Measurements from ENCODE around the gene TRIM52.
A peak's percentile ranks its signal among the peaks of the same experiment; 100 is the strongest.

The TRIM52 gene

GRCh38 chr5:181233801-181234454 is 27.0 kb downstream of the TRIM52 start:
- H3K4me3 ChIP-seq (ENCODE audit: low read depth, low read length), result no peak overlapping the region

DNA sequence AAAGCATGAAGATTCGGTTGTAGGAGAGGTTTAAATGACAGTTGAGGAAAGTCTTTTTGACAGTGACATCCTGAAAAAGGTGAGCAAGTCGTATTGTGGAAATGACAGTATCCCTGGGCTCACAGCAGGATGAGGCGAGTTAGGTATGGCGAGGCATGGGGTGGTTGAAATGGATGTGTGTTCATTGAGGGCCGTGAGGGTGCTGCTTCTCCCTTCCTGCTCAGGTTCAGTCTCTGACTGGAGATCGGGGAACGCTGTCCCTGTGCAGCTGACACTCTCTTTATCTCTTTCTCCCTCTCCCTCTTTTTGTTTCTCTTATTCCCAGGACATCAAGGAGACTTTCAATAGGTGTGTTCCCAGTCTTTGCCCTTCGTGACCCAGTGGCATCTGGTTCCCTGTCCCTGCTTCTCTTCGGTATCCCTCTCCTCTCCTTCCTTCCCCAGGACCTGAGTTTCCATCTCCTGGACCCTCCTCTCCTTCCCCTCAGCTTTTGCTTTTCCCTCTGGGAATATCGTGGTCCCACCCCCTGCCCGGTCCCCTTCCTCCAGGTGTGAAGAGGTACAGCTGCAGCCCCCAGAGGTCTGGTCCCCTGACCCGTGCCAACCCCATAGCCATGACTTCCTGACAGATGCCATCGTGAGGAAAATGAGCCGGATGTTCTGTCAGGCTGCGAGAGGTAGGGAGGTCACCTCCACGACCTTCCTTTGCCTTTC is 27.7 kb downstream of the TRIM52 start:
- H3K4me3 ChIP-seq (ENCODE audit: low read depth, low read length), result no peak overlapping the region

DNA sequence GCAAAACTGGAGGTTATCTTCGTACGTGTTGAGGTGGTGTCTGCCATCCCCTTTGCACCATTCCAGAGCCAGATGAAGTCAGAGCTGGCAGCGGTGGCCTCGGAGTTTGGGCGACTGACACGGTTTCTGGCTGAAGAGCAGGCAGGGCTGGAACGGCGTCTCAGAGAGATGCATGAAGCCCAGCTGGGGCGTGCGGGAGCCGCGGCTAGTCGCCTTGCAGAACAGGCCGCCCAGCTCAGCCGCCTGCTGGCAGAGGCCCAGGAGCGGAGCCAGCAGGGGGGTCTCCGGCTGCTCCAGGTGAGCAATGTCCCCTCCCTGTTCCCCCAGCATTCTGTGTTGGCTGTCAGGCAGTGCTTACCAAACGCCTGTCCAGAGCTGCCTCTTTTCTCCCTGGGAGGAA is 28.4 kb downstream of the TRIM52 start:
- no peak overlapping the region for H3K4me3 ChIP-seq (ENCODE audit: low read depth, low read length)

- H3K4me3 ChIP-seq (ENCODE audit: low read depth, low read length), result no peak overlapping the region
Measured at GRCh38 chr5:181231432-181231831, 29.5 kb downstream of the TRIM52 start.

GRCh38 chr5:181230551-181230950 is 30.4 kb downstream of the TRIM52 start:
- no peak overlapping the region for H3K4me3 ChIP-seq (ENCODE audit: low read depth, low read length)

DNA sequence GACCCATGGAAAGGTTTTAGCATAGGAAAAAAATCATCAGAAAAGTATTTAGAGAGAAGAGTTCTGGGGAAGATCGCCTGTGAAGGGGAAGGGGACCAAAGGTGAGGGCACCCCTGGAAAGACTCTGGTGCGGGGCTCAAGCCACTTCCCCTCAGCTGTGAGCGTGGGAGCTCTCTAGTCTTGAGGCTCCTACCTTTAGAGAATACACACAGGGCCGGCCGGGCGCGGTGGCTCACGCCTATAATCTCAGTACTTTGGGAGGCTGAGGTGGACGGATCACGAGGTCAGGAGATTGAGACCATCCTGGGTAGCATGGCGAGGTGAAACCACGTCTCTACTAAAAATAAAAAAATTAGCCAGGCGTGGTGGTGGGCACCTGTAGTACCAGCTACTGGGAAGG is 30.9 kb downstream of the TRIM52 start:
- no peak overlapping the region for H3K4me3 ChIP-seq (ENCODE audit: low read depth, low read length)

DNA sequence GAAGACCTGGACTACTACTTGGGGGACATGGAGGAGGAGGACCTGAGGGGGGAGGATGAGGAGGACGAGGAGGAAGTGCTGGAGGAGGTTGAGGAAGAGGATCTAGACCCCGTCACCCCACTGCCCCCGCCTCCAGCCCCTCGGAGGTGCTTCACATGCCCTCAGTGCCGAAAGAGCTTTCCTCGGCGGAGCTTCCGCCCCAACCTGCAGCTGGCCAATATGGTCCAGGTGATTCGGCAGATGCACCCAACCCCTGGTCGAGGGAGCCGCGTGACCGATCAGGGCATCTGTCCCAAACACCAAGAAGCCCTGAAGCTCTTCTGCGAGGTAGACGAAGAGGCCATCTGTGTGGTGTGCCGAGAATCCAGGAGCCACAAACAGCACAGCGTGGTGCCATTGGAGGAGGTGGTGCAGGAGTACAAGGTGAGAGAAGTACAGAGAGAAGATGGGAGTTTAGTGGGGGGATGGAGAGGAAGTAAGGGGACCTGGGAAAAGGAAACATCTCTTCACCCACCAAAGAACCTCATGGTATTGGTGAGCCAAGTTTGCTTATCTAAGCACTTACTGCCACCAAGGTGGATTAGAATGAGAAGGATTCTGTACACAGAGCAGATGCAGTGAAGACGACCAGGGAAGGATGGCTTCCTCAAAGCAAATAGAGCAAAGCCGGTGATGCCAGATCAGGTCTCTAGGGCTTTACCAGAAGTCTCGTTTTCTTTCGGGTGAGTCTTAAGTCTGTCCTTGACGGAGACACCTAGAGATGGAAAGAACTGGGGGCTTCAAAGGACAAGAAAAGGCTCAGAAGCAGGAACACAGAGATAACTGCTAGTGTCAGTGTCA is 36.3 kb downstream of the TRIM52 start:
- H3K4me3 ChIP-seq (ENCODE audit: low read depth, low read length), result peak overlapping the region; percentile 83

DNA sequence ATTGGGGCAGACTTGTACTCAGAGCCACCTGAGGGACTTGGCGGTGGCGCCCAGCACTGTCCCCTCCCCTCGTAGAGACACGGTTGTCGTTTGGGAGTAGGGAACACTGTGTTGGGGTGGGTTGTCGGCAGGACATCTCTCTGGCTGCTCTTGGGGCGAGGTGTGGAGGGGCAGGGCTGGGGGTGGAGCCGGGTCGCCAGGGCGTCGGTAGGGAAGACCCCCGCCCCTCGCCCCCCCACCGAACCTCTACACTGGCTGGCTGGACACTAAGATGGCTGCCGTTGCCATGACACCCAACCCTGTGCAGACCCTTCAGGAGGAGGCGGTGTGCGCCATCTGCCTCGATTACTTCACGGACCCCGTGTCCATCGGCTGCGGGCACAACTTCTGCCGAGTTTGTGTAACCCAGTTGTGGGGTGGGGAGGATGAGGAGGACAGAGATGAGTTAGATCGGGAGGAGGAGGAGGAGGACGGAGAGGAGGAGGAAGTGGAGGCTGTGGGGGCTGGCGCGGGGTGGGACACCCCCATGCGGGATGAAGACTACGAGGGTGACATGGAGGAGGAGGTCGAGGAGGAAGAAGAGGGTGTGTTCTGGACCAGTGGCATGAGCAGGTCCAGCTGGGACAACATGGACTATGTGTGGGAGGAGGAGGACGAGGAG is 37.1 kb downstream of the TRIM52 start:
- H3K4me3 ChIP-seq (ENCODE audit: low read depth, low read length), result peak overlapping the region; percentile 83

DNA sequence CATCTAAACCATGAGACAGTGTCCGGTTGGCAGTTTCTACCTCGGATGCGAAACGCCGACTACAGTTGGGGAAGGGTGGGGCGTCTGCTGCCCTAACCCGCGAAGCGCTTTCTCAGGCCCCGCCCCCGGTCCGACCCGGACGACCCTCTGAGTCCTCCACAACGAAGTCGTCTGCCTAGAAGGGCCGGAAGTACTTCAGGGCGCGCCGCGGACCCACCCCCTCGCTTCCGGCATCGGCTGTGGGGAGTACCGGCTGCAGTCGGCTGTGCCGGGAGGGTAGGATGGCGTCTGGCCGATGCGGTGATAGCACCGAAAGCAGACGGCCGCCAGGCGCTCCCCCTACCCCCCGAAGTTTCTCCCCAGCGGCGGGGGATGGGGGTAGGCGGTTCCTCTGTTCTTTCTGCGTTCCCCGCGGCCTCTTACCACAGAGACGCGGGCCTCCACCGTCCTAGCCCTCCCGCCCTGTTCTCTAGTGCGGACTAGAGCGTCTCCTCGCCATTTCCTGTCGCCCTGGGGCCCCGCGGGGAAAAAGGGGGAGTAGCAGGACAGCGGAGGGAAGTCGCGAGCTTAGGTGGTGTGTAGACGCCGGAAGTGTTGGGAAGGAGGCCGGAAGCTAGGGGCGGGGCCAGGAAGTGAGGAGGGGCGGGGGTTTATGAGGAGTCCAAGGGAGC is 37.8 kb downstream of the TRIM52 start, which contains the start of gene TRIM41:
Gene TRIM41, plus strand, starts transcription at position 224 of the 671 bp plus-strand sequence. CDS start 719 bp downstream, outside the sequence.
- H3K4me3 ChIP-seq (ENCODE audit: low read depth, low read length), result peak within 1 kb of the TSS; percentile 83

DNA sequence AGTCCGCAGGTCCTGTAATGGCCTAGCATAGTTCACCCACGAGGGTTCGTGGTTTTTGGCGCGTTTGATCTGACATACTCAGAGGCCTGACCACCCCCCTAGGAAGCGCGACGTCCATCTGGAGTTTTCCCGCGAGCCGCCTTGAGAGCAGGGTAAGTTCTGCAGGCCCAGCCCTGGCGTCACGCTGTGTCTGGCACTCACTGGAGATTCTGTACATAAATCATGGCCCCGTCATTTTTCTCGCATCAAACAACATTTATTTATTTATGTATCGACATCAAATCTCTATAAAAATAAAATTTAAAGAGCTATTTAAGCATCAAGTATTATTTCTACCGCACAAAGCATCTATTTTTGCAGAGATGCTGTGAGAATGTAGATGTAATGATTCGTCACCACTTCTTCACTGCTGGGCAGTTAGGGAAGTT is 38.3 kb downstream of the TRIM52 start:
- peak overlapping the region; percentile 83 for H3K4me3 ChIP-seq (ENCODE audit: low read depth, low read length)

GRCh38 chr5:181221792-181222629 is 38.9 kb downstream of the TRIM52 start:
- peak overlapping the region; percentile 83 for H3K4me3 ChIP-seq (ENCODE audit: low read depth, low read length)

DNA sequence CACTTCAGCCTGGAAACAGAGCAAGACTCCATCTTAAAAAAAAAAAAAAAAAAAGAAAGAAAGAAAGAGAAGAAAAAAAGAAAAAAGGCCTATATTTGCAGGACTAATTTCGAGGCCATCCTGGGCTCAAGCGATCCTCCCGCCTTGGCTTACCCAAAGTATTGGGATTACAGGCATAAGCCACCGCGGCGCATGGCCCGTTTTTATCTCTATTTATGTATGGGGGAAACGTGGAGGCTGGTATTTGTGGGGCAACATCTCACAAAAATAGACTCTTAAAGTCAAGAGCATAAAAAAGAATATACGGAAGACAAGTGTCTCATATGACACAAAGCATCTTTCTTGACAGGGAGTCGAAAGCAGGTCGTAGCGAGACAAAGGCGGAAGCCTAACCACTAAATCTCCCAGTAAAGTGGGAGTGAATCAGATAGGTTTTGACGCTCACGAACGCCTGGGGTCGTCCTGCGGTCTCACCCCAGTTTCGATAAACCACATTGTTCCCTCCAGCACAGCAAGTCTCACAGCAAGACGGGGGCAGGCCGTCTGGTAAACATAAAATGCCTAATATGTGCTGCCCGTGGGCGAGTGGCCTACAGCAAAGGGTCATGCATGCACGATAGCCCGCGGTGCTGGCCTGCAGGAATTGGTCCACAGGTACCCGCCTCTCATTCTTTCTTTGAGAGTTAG is 39.7 kb downstream of the TRIM52 start:
- H3K4me3 ChIP-seq (ENCODE audit: low read depth, low read length), result peak overlapping the region; percentile 25

DNA sequence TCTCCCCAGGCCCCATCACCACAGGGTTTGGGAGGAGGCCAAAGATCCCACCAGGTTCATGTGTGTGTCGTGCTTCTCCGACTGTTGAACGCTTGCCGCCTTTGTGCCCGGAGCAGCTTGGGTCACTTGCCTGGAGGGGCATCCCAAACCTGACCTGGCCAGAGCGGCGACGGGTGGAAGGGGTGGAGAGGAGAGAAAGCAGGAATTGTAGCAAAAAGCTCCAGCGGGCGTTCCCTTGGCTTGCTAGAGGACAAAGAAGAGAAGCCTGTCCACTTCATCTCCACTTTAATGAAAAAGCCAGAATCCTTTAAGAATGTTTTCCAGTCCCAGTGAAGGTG is 40.8 kb downstream of the TRIM52 start:
- no peak overlapping the region for H3K4me3 ChIP-seq (ENCODE audit: low read depth, low read length)

DNA sequence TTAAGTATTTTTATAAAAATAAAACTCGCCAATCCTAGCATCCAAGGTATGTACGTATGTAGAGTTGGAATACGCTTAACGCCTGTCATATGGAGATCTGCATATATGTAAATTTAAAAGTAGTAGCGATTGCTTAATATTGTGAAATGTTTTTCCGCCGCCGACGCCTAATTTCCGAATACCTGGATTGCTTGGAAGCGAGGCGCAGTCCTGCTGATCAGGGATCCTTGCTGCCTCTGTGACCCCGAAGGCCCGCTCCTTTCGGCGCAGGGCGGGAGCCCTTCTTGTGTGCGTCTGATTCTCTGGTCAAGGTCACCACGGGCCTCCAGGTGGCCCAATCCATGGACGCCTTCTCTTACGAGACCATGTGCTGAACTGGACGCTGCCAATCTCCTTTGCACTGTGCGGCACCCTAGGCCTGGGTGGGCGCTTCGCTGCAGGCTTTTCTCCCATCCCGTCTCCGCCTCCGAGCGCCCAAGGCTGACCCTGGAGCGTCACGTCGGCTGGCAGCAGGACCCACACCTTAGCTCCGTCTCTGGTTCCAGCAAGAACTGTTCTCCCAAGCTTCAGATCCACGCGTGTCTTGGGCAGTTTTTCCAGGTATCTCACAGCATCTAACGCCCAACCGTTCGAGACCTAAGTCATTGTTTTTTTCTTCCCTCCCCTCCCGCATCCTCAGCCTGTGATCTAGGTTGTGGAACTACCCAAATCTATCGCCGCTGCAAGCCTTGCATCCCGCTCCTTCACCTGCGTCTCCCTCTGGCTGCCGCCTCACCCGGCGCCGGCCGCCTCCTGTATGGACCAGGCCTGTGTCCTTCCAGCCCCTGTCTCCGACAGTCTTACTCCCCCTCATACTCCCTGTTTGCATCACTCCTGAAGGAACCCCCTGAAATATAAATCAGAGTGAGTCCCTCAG is 41.4 kb downstream of the TRIM52 start:
- H3K4me3 ChIP-seq (ENCODE audit: low read depth, low read length), result no peak overlapping the region

DNA sequence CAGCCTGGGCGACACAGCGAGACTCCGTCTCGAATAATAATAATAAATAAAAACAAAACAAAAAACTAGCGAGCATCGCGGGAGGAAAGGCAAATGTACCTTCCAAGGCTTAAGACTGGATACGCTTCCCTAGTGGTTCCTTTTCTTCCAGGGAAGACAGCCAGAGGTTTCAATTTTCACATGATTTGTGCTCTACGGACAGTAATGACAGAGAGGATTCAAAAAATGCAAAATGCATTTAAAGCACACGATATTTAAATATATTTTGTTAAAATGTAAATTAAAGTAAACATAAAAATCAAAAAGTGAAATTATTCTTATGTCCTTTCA is 42.2 kb downstream of the TRIM52 start:
- peak overlapping the region; percentile 21 for H3K4me3 ChIP-seq (ENCODE audit: low read depth, low read length)

- peak overlapping the region; percentile 35 for H3K4me3 ChIP-seq (ENCODE audit: low read depth, low read length)
Measured at GRCh38 chr5:181217803-181218062, 43.2 kb downstream of the TRIM52 start.

- H3K4me3 ChIP-seq (ENCODE audit: low read depth, low read length), result peak overlapping the region; percentile 35
Measured at GRCh38 chr5:181217111-181217802, 43.7 kb downstream of the TRIM52 start.
